Activated naive CD8-positive, alpha-beta T cell treated with anti-CD3 and anti-CD28 coated beads, Interleukin-2, amount 10 ng/mL, durations not matched to agents 7 days and 5 days (primary cell): ENCODE measurements around the gene RASAL3. TPM values are rescaled to one million over a fixed set of nuclear protein-coding genes. Genes with fewer than 3 reads are reported as not detected.
"Not testable (repeated sequence)": the region's sequence is repeated elsewhere in the genome, so short reads cannot be mapped to it uniquely, and the experiment has no call there.

ENCODE experiments used
- ATAC-seq: fragments of 150-1000 bp; cut with Tn5 transposase; one replicate; pipeline ENCODE4 v1.10.0; 2021; ENCODE audit warnings: low read depth, moderate library complexity
- POLR2A ChIA-PET: fragments of 350-600 bp; sonication (Branson Sonifier 250); formaldehyde crosslinking; loops from one replicate; lab custom pipeline; 2021; ENCODE audit warnings: antibody characterized with exemption; lab: Charles Lee
- DNase-seq: peaks from one replicate; pipeline ENCODE4 v3.0.0; 2021
- H3K27ac Mint-ChIP-seq: one replicate; pipeline ENCODE4 v1.8.0; 2022; ENCODE audit warnings: mild to moderate bottlenecking, mixed read lengths
- H3K27me3 Mint-ChIP-seq: one replicate; pipeline ENCODE4 v1.8.0; 2022; ENCODE audit warnings: mild to moderate bottlenecking, moderate library complexity, mixed read lengths
- H3K36me3 Mint-ChIP-seq: one replicate; pipeline ENCODE4 v1.8.0; 2021; ENCODE audit warnings: mild to moderate bottlenecking, mixed read lengths
- H3K4me1 Mint-ChIP-seq: one replicate; pipeline ENCODE4 v1.8.0; 2021; ENCODE audit warnings: mixed read lengths
- H3K4me3 Mint-ChIP-seq: one replicate; pipeline ENCODE4 v1.8.0; 2022; ENCODE audit warnings: mild to moderate bottlenecking, moderate library complexity, mixed read lengths
- H3K9me3 Mint-ChIP-seq: one replicate; pipeline ENCODE4 v1.8.0; 2021; ENCODE audit warnings: mixed read lengths
- total RNA-seq, 2 experiments: library from RNA; stranded (reverse); gene quantifications; one replicate each; pipeline ENCODE4 v1.2.3, GENCODE V29; 2021

RASAL3 gene
- total RNA-seq, 2 experiments from 2014 or later = 168 to 172 TPM

GRCh38 chr19:15487038-15487437 lies 22.7 kb upstream of the RASAL3 start:
- H3K36me3 Mint-ChIP-seq = no peaks in the 10 kb centered on the region
- H3K9me3 Mint-ChIP-seq = peaks cover 5% of the 10 kb centered on the region
- ATAC-seq (no peak), DNase-seq (no peak)
- POLR2A ChIA-PET = no interaction called here
- no peak overlapping the region for H3K4me3 Mint-ChIP-seq
- H3K27me3 Mint-ChIP-seq = no peaks in the 10 kb centered on the region
- peaks cover 9% of the 10 kb centered on the region for H3K4me1 Mint-ChIP-seq
- no peak overlapping the region for H3K27ac Mint-ChIP-seq

GRCh38 chr19:15485768-15486167 lies 21.4 kb upstream of the RASAL3 start:
- ATAC-seq, H3K4me3 Mint-ChIP-seq, H3K9me3 Mint-ChIP-seq, H3K27me3 Mint-ChIP-seq, H3K36me3 Mint-ChIP-seq, H3K4me1 Mint-ChIP-seq, DNase-seq, H3K27ac Mint-ChIP-seq: not testable (repeated sequence)
- POLR2A ChIA-PET = interaction anchor here (0.6 kb wide), 1 partner anchor 1181 kb away, joined by 3 read pairs; no protein-coding TSS in a partner anchor

GRCh38 chr19:15480996-15481395 lies 16.7 kb upstream of the RASAL3 start:
- H3K4me3 Mint-ChIP-seq, H3K27me3 Mint-ChIP-seq, POLR2A ChIA-PET, H3K36me3 Mint-ChIP-seq, DNase-seq, H3K27ac Mint-ChIP-seq, H3K9me3 Mint-ChIP-seq, ATAC-seq: not testable (repeated sequence)
- H3K4me1 Mint-ChIP-seq = peaks cover 27% of the 10 kb centered on the region

- H3K27ac Mint-ChIP-seq = peak within 1 kb of the TSS; percentile 24
- POLR2A ChIA-PET = interaction anchor here (0.7 to 1.2 kb wide), 2 partner anchors 33 to 60 kb away, joined by 3 read pairs; no protein-coding TSS in a partner anchor
These were observed 15.3 kb upstream of the RASAL3 start, which contains the start of gene PGLYRP2 for GRCh38 chr19:15479391-15480345. Gene PGLYRP2 (minus strand): TSS chr19:15479501. CDS start chr19:15479371, 130 bp downstream.

GRCh38 chr19:15476325-15476724 lies 12.0 kb upstream of the RASAL3 start:
- Mint-ChIP-seq H3K9me3 (no peaks in the 10 kb centered on the region), H3K36me3 (no peaks in the 10 kb centered on the region), H3K4me1 (peaks cover 26% of the 10 kb centered on the region), H3K27ac (no peak overlapping the region), H3K4me3 (no peak overlapping the region), H3K27me3 (no peaks in the 10 kb centered on the region)
- no peak for DNase-seq
- POLR2A ChIA-PET = interaction anchor here (0.8 to 1.3 kb wide), 2 partner anchors 9 to 13 kb away, joined by 3 to 4 read pairs; no protein-coding TSS in a partner anchor
- no peak for ATAC-seq

More at GRCh38 chr19:15479391-15480345, 15.3 kb upstream of the RASAL3 start, which contains the start of gene PGLYRP2:
- H3K36me3 Mint-ChIP-seq = no peaks in the 10 kb centered on the region
- DNase-seq (no peak), ATAC-seq (peak; percentile 31)
- H3K4me1 Mint-ChIP-seq = peaks cover 28% of the 10 kb centered on the region
- no peaks in the 10 kb centered on the region for H3K9me3 Mint-ChIP-seq
- H3K27me3 Mint-ChIP-seq = no peaks in the 10 kb centered on the region
- peak within 1 kb of the TSS; percentile 0 for H3K4me3 Mint-ChIP-seq

- no peak for DNase-seq
- Mint-ChIP-seq H3K9me3 (no peaks in the 10 kb centered on the region), H3K4me3 (no peak overlapping the region), H3K27ac (no peak overlapping the region), H3K4me1 (peaks cover 26% of the 10 kb centered on the region), H3K27me3 (no peaks in the 10 kb centered on the region), H3K36me3 (no peaks in the 10 kb centered on the region)
- POLR2A ChIA-PET = interaction anchor here (0.8 kb wide), 1 partner anchor 9 kb away, joined by 3 read pairs; no protein-coding TSS in a partner anchor
- no peak for ATAC-seq
These were observed 11.3 kb upstream of the RASAL3 start for GRCh38 chr19:15475611-15476010.

- DNase-seq = no peak
- ATAC-seq = no peak
- Mint-ChIP-seq H3K27me3 (no peaks in the 10 kb centered on the region), H3K9me3 (no peaks in the 10 kb centered on the region), H3K4me1 (peaks cover 26% of the 10 kb centered on the region), H3K4me3 (no peak overlapping the region), H3K36me3 (no peaks in the 10 kb centered on the region), H3K27ac (no peak overlapping the region)
- POLR2A ChIA-PET = interaction anchor here (0.7 kb wide), 1 partner anchor 359 kb away, joined by 3 read pairs; no protein-coding TSS in a partner anchor
These were observed 10.8 kb upstream of the RASAL3 start for GRCh38 chr19:15475169-15475568.

GRCh38 chr19:15473821-15474220 lies 9.5 kb upstream of the RASAL3 start:
- H3K27ac Mint-ChIP-seq, H3K27me3 Mint-ChIP-seq, DNase-seq, H3K4me3 Mint-ChIP-seq, H3K36me3 Mint-ChIP-seq, POLR2A ChIA-PET, H3K9me3 Mint-ChIP-seq, ATAC-seq: not testable (repeated sequence)
- peaks cover 35% of the 10 kb centered on the region for H3K4me1 Mint-ChIP-seq

- POLR2A ChIA-PET = no interaction called here
- H3K27ac Mint-ChIP-seq = no peak overlapping the region
- H3K4me1 Mint-ChIP-seq = peaks cover 45% of the 10 kb centered on the region
- H3K4me3 Mint-ChIP-seq = no peak overlapping the region
- ATAC-seq (no peak), DNase-seq (no peak)
- H3K36me3 Mint-ChIP-seq = no peaks in the 10 kb centered on the region
- H3K9me3 Mint-ChIP-seq = no peaks in the 10 kb centered on the region
- peaks cover 5% of the 10 kb centered on the region for H3K27me3 Mint-ChIP-seq
These were observed 7.3 kb upstream of the RASAL3 start for GRCh38 chr19:15471639-15472101.

GRCh38 chr19:15469513-15470297 lies 5.4 kb upstream of the RASAL3 start:
- peak; percentile 47 for DNase-seq
- peaks cover 5% of the 10 kb centered on the region for H3K27me3 Mint-ChIP-seq
- no peaks in the 10 kb centered on the region for H3K36me3 Mint-ChIP-seq
- H3K4me1 Mint-ChIP-seq = peaks cover 48% of the 10 kb centered on the region
- H3K27ac Mint-ChIP-seq = peak overlapping the region; percentile 74
- peak; percentile 27 for ATAC-seq
- POLR2A ChIA-PET = interaction anchor here (0.7 to 1.7 kb wide), 4 partner anchors 8 to 82 kb away, joined by 3 to 5 read pairs (median 3); partner anchors contain the start of gene AKAP8L
- H3K9me3 Mint-ChIP-seq = no peaks in the 10 kb centered on the region
- H3K4me3 Mint-ChIP-seq = peak overlapping the region; percentile 82

GRCh38 chr19:15468675-15469512 lies 4.5 kb upstream of the RASAL3 start:
- Mint-ChIP-seq H3K9me3 (no peaks in the 10 kb centered on the region), H3K27ac (peak overlapping the region; percentile 67), H3K27me3 (peaks cover 5% of the 10 kb centered on the region), H3K36me3 (no peaks in the 10 kb centered on the region), H3K4me3 (peak overlapping the region; percentile 82), H3K4me1 (peaks cover 52% of the 10 kb centered on the region)
- peak; percentile 27 for DNase-seq
- POLR2A ChIA-PET = interaction anchor here (0.7 to 3.8 kb wide), 8 partner anchors 9 to 86 kb away, joined by 3 to 22 read pairs (median 10); partner anchors contain the start of gene AKAP8L
- ATAC-seq = no peak

GRCh38 chr19:15467734-15468214 lies 3.4 kb upstream of the RASAL3 start:
- H3K4me1 Mint-ChIP-seq = peaks cover 47% of the 10 kb centered on the region
- no peak for DNase-seq

More at GRCh38 chr19:15467734-15468214, 3.4 kb upstream of the RASAL3 start:
- Mint-ChIP-seq H3K4me3 (peak overlapping the region; percentile 75), H3K9me3 (no peaks in the 10 kb centered on the region), H3K36me3 (no peaks in the 10 kb centered on the region), H3K27ac (peak overlapping the region; percentile 84), H3K27me3 (peaks cover 5% of the 10 kb centered on the region)
- POLR2A ChIA-PET = interaction anchor here (0.6 to 3.8 kb wide), 11 partner anchors 10 to 516 kb away, joined by 3 to 22 read pairs (median 9); partner anchors contain the start of genes AKAP8 and AKAP8L
- ATAC-seq = no peak
